ENCODE data around the gene PLCB2. TPM values are rescaled to one million over a fixed set of nuclear protein-coding genes. Genes with fewer than 3 reads are reported as not detected.

Gene PLCB2
- total and polyA plus RNA-seq, 9 of the 15 experiments (the other 6 are each of a cell fraction or from before 2014, with no cell fraction given): 0.37 to 12.3 (median 8.0) TPM

- TF ChIP-seq HNRNPK (IDR thresholded peaks at IDR 0.05; ENCODE audit: low read depth, low read length, poor library complexity, severe bottlenecking): no peak
- TF ChIP-seq LEF1 (IDR thresholded peaks at IDR 0.05): no peak
- TF ChIP-seq CBFB (CRISPR knock-in tag; IDR thresholded peaks at IDR 0.05): no peak
- TF ChIP-seq E2F8 (IDR thresholded peaks at IDR 0.05; ENCODE audit: low read depth, partially characterized antibody): no peak
- TF ChIP-seq DMBX1 (CRISPR knock-in tag; IDR thresholded peaks at IDR 0.05; ENCODE audit: borderline replicate concordance): no peak
- TF ChIP-seq SAP30 (IDR thresholded peaks at IDR 0.05; ENCODE audit: borderline replicate concordance, insufficient read depth, low read depth, low read length, poor library complexity, severe bottlenecking): peak; percentile 63
- no peak for TF ChIP-seq ZNF174 (CRISPR knock-in tag; IDR thresholded peaks at IDR 0.05)
- TF ChIP-seq TAF9B (IDR thresholded peaks at IDR 0.05; ENCODE audit: partially characterized antibody): no peak
- no peak for TF ChIP-seq CREBBP (IDR thresholded peaks at IDR 0.05; ENCODE audit: low read depth, low read length)
- no peak for TF ChIP-seq ZFP30 (CRISPR knock-in tag; IDR thresholded peaks at IDR 0.05; ENCODE audit: borderline replicate concordance)
- no peak for TF ChIP-seq RFX1 (IDR thresholded peaks at IDR 0.05)
- peak; percentile 55 for TF ChIP-seq ZFX (CRISPR knock-in tag; IDR thresholded peaks at IDR 0.05)
- no peak for TF ChIP-seq RBM17 (IDR thresholded peaks at IDR 0.05; ENCODE audit: borderline replicate concordance, low read depth, low read length)
- TF ChIP-seq XRCC3 (IDR thresholded peaks at IDR 0.05): no peak
- TF ChIP-seq TBP (optimal IDR thresholded peaks at IDR 0.05; ENCODE audit: low read depth, low read length): peak; percentile 50
- TF ChIP-seq GATA2 (CRISPR knock-in tag; IDR thresholded peaks at IDR 0.05): no peak
- no peak for TF ChIP-seq SREBF2 (CRISPR knock-in tag; IDR thresholded peaks at IDR 0.05)
- no peak for TF ChIP-seq CREB5 (CRISPR knock-in tag; IDR thresholded peaks at IDR 0.05)
- no peak for TF ChIP-seq FOXO4 (CRISPR knock-in tag; IDR thresholded peaks at IDR 0.05)
- no peak for TF ChIP-seq ZNF347 (CRISPR knock-in tag; IDR thresholded peaks at IDR 0.05; ENCODE audit: low read depth)
- TF ChIP-seq ERF (CRISPR knock-in tag; IDR thresholded peaks at IDR 0.05): no peak
- TF ChIP-seq DLX4 (CRISPR knock-in tag; IDR thresholded peaks at IDR 0.05): no peak
- no peak for TF ChIP-seq TAF15 (IDR thresholded peaks at IDR 0.05; ENCODE audit: low read depth, low read length)
These were observed 15.7 kb upstream of the PLCB2 start, which contains the start of gene INAFM2 (continued) for GRCh38 chr15:40323239-40323952.
